GM12865 (cell line): ENCODE measurements around the gene AKR1C8.

Experiments used
- DNase-seq: peaks from one replicate; pipeline ENCODE4 v3.0.0; 2010; ENCODE audit warnings: low read depth
- H3K4me3 ChIP-seq: 2 replicates; pipeline ENCODE4 v1.5.1; 2011; ENCODE audit warnings: mild to moderate bottlenecking, low read depth, low read length, control low read depth
- TF ChIP-seq, protein P1 (sequence below): IDR thresholded peaks from 2 replicates; pipeline ENCODE4 v1.5.1; 2011; ENCODE audit warnings: low read length, control low read depth, low read depth, inconsistent platforms; ENCODE audit not compliant: insufficient read depth; ENCODE audit errors: missing control alignments

The AKR1C8 gene

DNA sequence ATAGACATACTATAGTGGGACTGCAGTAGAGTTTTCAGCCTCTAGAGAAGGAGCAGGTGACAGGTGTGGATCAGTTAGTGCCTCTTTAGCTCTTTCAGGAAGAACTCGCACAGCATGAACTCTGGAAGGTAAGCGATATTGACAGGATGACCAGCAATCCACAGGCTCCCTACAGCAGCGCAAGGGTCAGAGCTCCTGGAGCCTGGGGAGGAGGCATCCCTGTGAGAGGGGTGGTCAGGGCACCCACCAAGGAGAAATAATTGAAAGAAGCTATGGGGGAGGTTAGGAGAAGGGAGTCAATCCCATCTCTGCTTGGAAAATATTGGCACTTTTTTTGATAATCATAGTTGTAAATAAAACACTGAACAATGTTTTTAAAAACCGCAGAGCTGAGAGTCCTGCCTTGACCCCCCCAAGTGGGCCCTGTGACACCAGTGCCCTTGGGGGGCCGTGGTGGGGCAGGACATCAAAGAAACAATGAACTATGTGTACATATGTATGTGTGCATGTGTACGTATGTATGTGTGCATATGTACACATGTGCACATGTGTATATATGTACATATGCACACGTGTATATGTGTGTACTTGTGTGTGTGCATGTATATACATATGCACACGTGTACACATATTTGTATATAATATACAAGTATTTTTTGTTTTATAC, 77.0 kb downstream of the AKR1C8 start:
- no peak for DNase-seq
- TF ChIP-seq, protein P1, sequence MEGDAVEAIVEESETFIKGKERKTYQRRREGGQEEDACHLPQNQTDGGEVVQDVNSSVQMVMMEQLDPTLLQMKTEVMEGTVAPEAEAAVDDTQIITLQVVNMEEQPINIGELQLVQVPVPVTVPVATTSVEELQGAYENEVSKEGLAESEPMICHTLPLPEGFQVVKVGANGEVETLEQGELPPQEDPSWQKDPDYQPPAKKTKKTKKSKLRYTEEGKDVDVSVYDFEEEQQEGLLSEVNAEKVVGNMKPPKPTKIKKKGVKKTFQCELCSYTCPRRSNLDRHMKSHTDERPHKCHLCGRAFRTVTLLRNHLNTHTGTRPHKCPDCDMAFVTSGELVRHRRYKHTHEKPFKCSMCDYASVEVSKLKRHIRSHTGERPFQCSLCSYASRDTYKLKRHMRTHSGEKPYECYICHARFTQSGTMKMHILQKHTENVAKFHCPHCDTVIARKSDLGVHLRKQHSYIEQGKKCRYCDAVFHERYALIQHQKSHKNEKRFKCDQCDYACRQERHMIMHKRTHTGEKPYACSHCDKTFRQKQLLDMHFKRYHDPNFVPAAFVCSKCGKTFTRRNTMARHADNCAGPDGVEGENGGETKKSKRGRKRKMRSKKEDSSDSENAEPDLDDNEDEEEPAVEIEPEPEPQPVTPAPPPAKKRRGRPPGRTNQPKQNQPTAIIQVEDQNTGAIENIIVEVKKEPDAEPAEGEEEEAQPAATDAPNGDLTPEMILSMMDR = no peak
- no peak overlapping the region for H3K4me3 ChIP-seq

DNA sequence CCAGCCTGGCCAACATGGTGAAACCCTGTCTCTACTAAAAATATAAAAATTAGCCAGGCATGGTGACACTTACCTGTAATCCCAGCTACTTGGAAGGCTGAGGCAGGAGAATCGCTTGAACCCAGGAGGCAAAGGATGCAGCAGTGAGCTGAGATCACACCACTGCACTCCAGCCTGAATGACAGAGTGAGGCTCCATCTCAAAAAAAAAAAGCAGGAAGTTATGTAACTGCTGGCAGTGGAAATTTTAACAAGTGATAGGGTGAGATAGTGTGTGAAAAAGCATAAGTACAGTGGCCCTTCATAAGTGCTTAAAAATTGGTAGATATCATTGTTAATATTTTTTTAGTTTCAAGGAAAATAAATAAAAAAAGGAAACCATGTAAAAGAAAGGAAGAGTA, 78.4 kb downstream of the AKR1C8 start:
- DNase-seq = no peak
- no peak overlapping the region for H3K4me3 ChIP-seq
- TF ChIP-seq, protein P1 = no peak

DNA sequence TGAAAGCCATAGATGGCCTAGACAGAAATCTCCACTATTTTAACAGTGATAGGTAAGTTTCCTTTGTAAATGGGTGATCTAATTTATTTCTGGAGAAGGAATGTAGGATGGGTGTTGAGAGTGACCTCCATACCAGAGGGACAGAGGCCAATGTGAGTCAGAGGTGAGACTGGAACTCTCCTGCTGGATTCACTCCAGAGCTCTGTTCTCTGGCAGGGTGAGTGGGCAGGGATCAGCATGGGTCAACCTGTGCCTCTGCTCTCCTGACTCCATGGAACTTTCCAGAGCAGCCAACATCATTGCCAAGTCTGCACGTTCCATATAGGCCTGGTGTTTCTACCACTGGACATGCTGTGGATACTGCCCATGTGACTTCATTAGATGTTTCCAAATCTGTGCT, 79.3 kb downstream of the AKR1C8 start:
- TF ChIP-seq, protein P1 = no peak
- H3K4me3 ChIP-seq = no peak overlapping the region
- no peak for DNase-seq
